ENCODE data around the gene ATP6V0B. TPM values are rescaled to one million over a fixed set of nuclear protein-coding genes. Genes with fewer than 3 reads are reported as not detected.

Gene ATP6V0B
- total and polyA plus RNA-seq, 2 of the 4 experiments (the other 2 are of a cell fraction) = 72.1 to 169 TPM

- no peaks in the 10 kb centered on the region for H3K27me3 ChIP-seq (ENCODE audit: control insufficient read depth, insufficient read depth, low read length)
- CTCF ChIA-PET = no interaction called here
- 100% methylated on average over 8 of the region's 16 CpGs; no CpG with 5 or more reads in 1 of the 2 experiments for WGBS, 2 experiments (ENCODE audit: extremely low coverage in 2 of 2, insufficient read length in 1 of 2)
Measured at GRCh38 chr1:43984855-43985254, 10.1 kb downstream of the ATP6V0B start.

More at GRCh38 chr1:43984855-43985254, 10.1 kb downstream of the ATP6V0B start:
- in situ Hi-C loops (cut with MboI; ENCODE audit: low sequenced_read_pairs) (no loop called here), dilution Hi-C loops (cut with HindIII; ENCODE audit: low sequenced_read_pairs, unreplicated experiment) (no loop called here), intact Hi-C loops (cut with micrococcal nuclease) (no loop called here)
- Histone ChIP-seq H3K36me3 (ENCODE audit: control insufficient read depth, insufficient read depth, low read length) (peaks cover 35% of the 10 kb centered on the region), H3K18ac (ENCODE audit: low read depth, low read length) (no peak overlapping the region), H3K4me2 (ENCODE audit: low read depth, low read length) (no peak overlapping the region), H3K79me1 (ENCODE audit: low read depth in 1 of 2, low read length in 2 of 2) (peaks cover 24 to 53% of the 10 kb centered on the region in 2 experiments), H3K27ac (ENCODE audit: insufficient read depth, low read length) (no peak overlapping the region), H4K20me1 (ENCODE audit: insufficient read depth, low read length) (peaks cover 44% of the 10 kb centered on the region), H2AK5ac (ENCODE audit: low read depth, low read length) (no peak overlapping the region), H2BK15ac (ENCODE audit: low read depth, low read length) (no peak overlapping the region), H3K23ac (ENCODE audit: low read depth, low read length) (no peak overlapping the region), H2BK20ac (ENCODE audit: low read depth, low read length) (no peak overlapping the region), H2BK5ac (ENCODE audit: low read depth, low read length, poor library complexity, severe bottlenecking) (no peak overlapping the region), H2AFZ (replicated peaks; ENCODE audit: low read length, poor library complexity) (no peak overlapping the region), H3K9ac (ENCODE audit: low read depth, low read length) (no peak overlapping the region), H4K8ac (ENCODE audit: low read depth in 2 of 2, low read length in 2 of 2) (no peak overlapping the region), H3K9me1 (ENCODE audit: insufficient read depth, low read length) (peaks cover 38% of the 10 kb centered on the region), H3K56ac (ENCODE audit: extremely low read depth, insufficient read depth, low read length) (no peak overlapping the region), H3K9me3 (ENCODE audit: control insufficient read depth, insufficient read depth, low read length) (no peaks in the 10 kb centered on the region), H4K91ac (ENCODE audit: insufficient read depth, low read depth, low read length) (no peak overlapping the region), H3K4me3 (ENCODE audit: insufficient read depth, low read depth, low read length) (no peak overlapping the region), H2BK120ac (ENCODE audit: low read depth, low read length) (no peak overlapping the region), H2AK9ac (replicated peaks; ENCODE audit: low read depth, low read length, poor library complexity) (no peak overlapping the region), H3K14ac (replicated peaks; ENCODE audit: low read depth, low read length) (no peak overlapping the region), H3K4me1 (ENCODE audit: control insufficient read depth, insufficient read depth, low read length) (peaks cover 20% of the 10 kb centered on the region), H4K5ac (ENCODE audit: low read depth, low read length) (no peak overlapping the region), H3K4ac (ENCODE audit: low read depth, low read length) (no peak overlapping the region)
- TF ChIP-seq CTCF (conservative IDR thresholded peaks at IDR 0.05; ENCODE audit: low read depth, low read length) (no peak), MAFK (IDR thresholded peaks at IDR 0.05; ENCODE audit: low read depth, low read length) (no peak), USF2 (IDR thresholded peaks at IDR 0.05; ENCODE audit: low read depth, low read length) (no peak), RFX5 (IDR thresholded peaks at IDR 0.05; ENCODE audit: low read depth, low read length) (no peak), BHLHE40 (IDR thresholded peaks at IDR 0.05; ENCODE audit: low read depth, low read length) (no peak), NFE2L2 (IDR thresholded peaks at IDR 0.05; ENCODE audit: low read depth, low read length) (no peak), CEBPB (IDR thresholded peaks at IDR 0.05; ENCODE audit: low read depth, low read length) (no peak), POLR2A (IDR thresholded peaks at IDR 0.05; ENCODE audit: low read depth, low read length) (no peak), RAD21 (IDR thresholded peaks at IDR 0.05; ENCODE audit: low read length) (no peak), MXI1 (IDR thresholded peaks at IDR 0.05; ENCODE audit: borderline replicate concordance, low read depth, low read length) (no peak)
- BruUV-seq (replicated peaks) = no TSS peak
- ATAC-seq (ENCODE audit: low read depth) = no peak
- no peak for DNase-seq
- POLR2A ChIA-PET (ENCODE audit: unreplicated experiment) = no interaction called here

All from IMR-90 (cell line).